Stimulated activated CD8-positive, alpha-beta memory T cell treated with anti-CD3 and anti-CD28 coated beads, Interleukin-12 subunit alpha, Interleukin-12 subunit beta, amount 100 ng/mL, for 4 hours (primary cell): ENCODE measurements around the gene SLC17A7.

Experiments used
- DNase-seq: peaks from one replicate; pipeline ENCODE4 v3.0.0-alpha.2; 2020; ENCODE audit warnings: low read depth

The SLC17A7 gene

GRCh38 chr19:49408816-49409440 is 32.4 kb downstream of the SLC17A7 start:
- no peak for DNase-seq

- DNase-seq, result no peak
Observed at GRCh38 chr19:49407482-49408015, 33.8 kb downstream of the SLC17A7 start.

GRCh38 chr19:49407079-49407478 is 34.2 kb downstream of the SLC17A7 start:
- no peak for DNase-seq

- DNase-seq, result no peak
Observed at GRCh38 chr19:49403404-49404187, 37.7 kb downstream of the SLC17A7 start.

GRCh38 chr19:49400029-49400428 is 41.3 kb downstream of the SLC17A7 start:
- no peak for DNase-seq

GRCh38 chr19:49398931-49399330 is 42.4 kb downstream of the SLC17A7 start:
- DNase-seq, result no peak

- no peak for DNase-seq
Observed at GRCh38 chr19:49398001-49398615, 43.2 kb downstream of the SLC17A7 start.

- DNase-seq, result no peak
Observed at GRCh38 chr19:49396738-49397505, 44.4 kb downstream of the SLC17A7 start.

GRCh38 chr19:49395581-49396407 is 45.5 kb downstream of the SLC17A7 start:
- DNase-seq, result no peak

- no peak for DNase-seq
Observed at GRCh38 chr19:49393881-49394280, 47.4 kb downstream of the SLC17A7 start.

GRCh38 chr19:49391581-49392399 is 49.5 kb downstream of the SLC17A7 start:
- peak; percentile 50 for DNase-seq

- DNase-seq, result no peak
Observed at GRCh38 chr19:49390929-49391359, 50.4 kb downstream of the SLC17A7 start.

- DNase-seq, result no peak
Observed at GRCh38 chr19:49390131-49390928, 51.0 kb downstream of the SLC17A7 start.

- DNase-seq, result no peak
Observed at GRCh38 chr19:49389406-49389805, 51.9 kb downstream of the SLC17A7 start.

GRCh38 chr19:49387936-49388372 is 53.4 kb downstream of the SLC17A7 start, which contains the start of gene KASH5:
Gene KASH5 (plus strand): TSS chr19:49388249. CDS start chr19:49390884, 2,635 bp downstream.
- DNase-seq, result peak; percentile 69

GRCh38 chr19:49383599-49383998 is 57.7 kb downstream of the SLC17A7 start:
- no peak for DNase-seq

- no peak for DNase-seq
Observed at GRCh38 chr19:49382639-49383038, 58.7 kb downstream of the SLC17A7 start.

- no peak for DNase-seq
Observed at GRCh38 chr19:49380391-49380790, 60.9 kb downstream of the SLC17A7 start.
